ENCODE data around the gene EIF2B5. TPM values are rescaled to one million over a fixed set of nuclear protein-coding genes. Genes with fewer than 3 reads are reported as not detected.

EIF2B5 gene
- total and polyA plus RNA-seq, 7 donors, result 26.0 to 48.1 (median 33.2) TPM

DNA sequence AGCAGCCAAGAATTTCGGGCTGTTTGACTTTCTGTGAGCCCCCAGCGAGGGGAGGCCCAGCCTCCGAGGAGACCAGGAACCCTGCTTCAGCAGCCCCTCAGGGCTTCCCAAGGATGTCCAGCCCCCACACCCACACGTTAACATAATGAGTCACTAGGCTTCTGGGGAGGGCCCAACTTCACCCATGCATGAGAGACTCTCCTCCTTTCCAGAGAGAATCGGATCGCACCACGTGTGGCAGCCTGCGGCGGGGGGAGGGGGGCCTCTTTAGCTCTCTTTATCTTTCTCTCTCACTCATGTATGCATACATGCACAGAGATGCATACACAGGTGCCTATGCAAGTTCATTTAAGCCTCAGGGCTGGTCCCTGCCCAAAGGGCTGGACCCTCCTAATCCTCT is 36.4 kb downstream of the EIF2B5 start:
- H3K4me3 ChIP-seq, result no peak overlapping the region
- H3K4me1 ChIP-seq, result peaks cover 0 to 45% (median 37%) of the 10 kb centered on the region in 4 donors
- no peak for TF ChIP-seq POLR2AphosphoS5 (IDR thresholded peaks at IDR 0.05)
- TF ChIP-seq, protein P1, sequence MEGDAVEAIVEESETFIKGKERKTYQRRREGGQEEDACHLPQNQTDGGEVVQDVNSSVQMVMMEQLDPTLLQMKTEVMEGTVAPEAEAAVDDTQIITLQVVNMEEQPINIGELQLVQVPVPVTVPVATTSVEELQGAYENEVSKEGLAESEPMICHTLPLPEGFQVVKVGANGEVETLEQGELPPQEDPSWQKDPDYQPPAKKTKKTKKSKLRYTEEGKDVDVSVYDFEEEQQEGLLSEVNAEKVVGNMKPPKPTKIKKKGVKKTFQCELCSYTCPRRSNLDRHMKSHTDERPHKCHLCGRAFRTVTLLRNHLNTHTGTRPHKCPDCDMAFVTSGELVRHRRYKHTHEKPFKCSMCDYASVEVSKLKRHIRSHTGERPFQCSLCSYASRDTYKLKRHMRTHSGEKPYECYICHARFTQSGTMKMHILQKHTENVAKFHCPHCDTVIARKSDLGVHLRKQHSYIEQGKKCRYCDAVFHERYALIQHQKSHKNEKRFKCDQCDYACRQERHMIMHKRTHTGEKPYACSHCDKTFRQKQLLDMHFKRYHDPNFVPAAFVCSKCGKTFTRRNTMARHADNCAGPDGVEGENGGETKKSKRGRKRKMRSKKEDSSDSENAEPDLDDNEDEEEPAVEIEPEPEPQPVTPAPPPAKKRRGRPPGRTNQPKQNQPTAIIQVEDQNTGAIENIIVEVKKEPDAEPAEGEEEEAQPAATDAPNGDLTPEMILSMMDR (IDR thresholded peaks at IDR 0.05), result no peak
- no peak for TF ChIP-seq POLR2A (IDR thresholded peaks at IDR 0.05)
- no peak for TF ChIP-seq EP300 (IDR thresholded peaks at IDR 0.05)
- WGBS, 2 donors, result 85 to 88% methylated on average over 9 of the region's 9 CpGs
- peak overlapping the region in 3 of 4 donors; percentile 5 to 98 (median 80) for H3K27ac ChIP-seq
- DNase-seq, result no peak
- intact Hi-C loops (cut with DNase I), result no loop called here
- no peaks in the 10 kb centered on the region for H3K9me3 ChIP-seq
- H3K27me3 ChIP-seq, result no peaks in the 10 kb centered on the region
- peaks cover 30 to 61% (median 40%) of the 10 kb centered on the region in 4 donors for H3K36me3 ChIP-seq

DNA sequence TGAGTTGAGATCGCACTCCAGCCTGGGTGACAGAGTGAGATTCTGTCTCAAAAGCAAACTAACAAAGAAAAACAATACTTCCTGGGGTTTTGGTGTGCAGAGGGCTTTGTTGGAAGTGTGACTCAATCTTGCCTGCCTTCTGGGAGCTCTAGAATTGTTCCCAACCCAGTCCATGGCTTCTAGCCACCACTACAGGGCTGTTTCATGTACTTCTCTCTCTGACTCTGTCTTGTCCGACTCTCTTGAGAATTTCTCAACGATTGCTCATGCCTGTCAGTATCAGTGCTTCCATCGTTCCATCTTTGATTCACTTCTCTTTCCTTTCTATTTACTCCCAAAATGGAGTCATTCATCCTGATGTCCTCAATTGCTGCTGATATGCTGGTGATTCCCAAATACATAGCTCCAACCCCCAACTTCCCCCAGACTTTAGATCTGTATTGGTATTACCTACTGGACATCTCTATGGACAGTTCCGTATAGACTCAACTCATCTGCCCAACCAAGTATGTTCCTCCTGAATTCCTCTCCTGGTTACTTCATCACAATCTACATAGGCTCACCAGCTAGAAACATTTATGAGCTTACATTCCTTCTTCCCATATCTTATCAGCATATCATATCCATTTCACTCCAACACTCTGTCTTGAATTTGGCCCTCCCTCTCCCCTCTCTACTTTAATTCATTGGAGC is 37.7 kb downstream of the EIF2B5 start:
- Histone ChIP-seq H3K4me3 (no peak overlapping the region), H3K36me3 (peaks cover 20 to 59% (median 34%) of the 10 kb centered on the region in 4 donors), H3K27ac (peak overlapping the region; percentile 21 to 98 (median 76)), H3K9me3 (no peaks in the 10 kb centered on the region), H3K27me3 (no peaks in the 10 kb centered on the region), H3K4me1 (peaks cover 0 to 53% (median 50%) of the 10 kb centered on the region in 4 donors)
- 92% methylated on average over 5 of the region's 5 CpGs for WGBS, 2 donors
- peak in 1 of 4 donors; percentile 9 for TF ChIP-seq POLR2AphosphoS5 (IDR thresholded peaks at IDR 0.05)
- TF ChIP-seq POLR2A (IDR thresholded peaks at IDR 0.05), result no peak
- intact Hi-C loops (cut with DNase I), result no loop called here
- no peak for DNase-seq

DNA sequence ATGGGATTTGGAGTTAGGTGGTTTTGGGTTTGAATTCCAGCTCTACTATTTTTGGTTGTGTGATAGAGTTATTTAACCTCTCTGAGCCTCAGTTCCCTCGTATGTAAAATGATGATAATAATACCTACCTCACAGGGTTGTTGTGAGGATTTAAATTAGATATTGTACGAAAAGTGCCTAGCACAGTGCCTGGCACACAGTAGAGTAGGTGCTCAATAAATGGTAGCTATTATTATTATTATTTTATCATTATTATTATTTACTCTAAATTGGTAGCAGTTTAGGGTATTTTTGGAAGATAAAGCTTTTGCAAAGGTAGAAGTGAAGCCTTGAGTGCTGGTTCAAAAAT is 38.2 kb downstream of the EIF2B5 start:
- Histone ChIP-seq H3K36me3 (peaks cover 15 to 59% (median 34%) of the 10 kb centered on the region in 4 donors), H3K4me3 (no peak overlapping the region), H3K27ac (peak overlapping the region; percentile 71 to 98 (median 88)), H3K9me3 (no peaks in the 10 kb centered on the region), H3K4me1 (peaks cover 0 to 53% (median 51%) of the 10 kb centered on the region in 4 donors), H3K27me3 (no peaks in the 10 kb centered on the region)
- TF ChIP-seq, protein P1 (IDR thresholded peaks at IDR 0.05), result no peak
- TF ChIP-seq POLR2A (IDR thresholded peaks at IDR 0.05) (no peak), POLR2AphosphoS5 (IDR thresholded peaks at IDR 0.05) (no peak), EP300 (IDR thresholded peaks at IDR 0.05) (no peak)
- WGBS, 2 donors, result 95 to 96% methylated on average over 2 of the region's 2 CpGs
- intact Hi-C loops (cut with DNase I), result no loop called here
- no peak for DNase-seq

DNA sequence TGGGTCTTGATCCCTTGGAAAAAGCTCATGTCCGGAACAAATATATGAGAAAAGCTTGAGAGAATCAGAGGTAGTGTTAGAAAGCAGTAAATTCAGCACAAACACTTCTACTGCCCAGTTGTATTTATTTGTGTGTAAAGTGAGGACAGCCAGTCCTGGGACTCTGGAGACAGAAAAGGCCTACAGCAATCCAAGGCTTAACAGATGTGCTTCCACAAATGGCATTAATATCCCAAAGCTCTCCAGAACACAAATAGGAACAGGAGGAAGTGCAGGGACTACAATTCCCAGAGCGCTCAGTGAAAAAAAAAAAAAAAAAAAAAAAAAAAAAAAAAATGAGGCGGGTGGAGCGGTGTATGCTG is 39.1 kb downstream of the EIF2B5 start:
- Histone ChIP-seq H3K4me3 (no peak overlapping the region), H3K36me3 (peaks cover 13 to 59% (median 40%) of the 10 kb centered on the region in 4 donors), H3K27ac (peak overlapping the region; percentile 71 to 98 (median 88)), H3K9me3 (no peaks in the 10 kb centered on the region), H3K27me3 (no peaks in the 10 kb centered on the region), H3K4me1 (peaks cover 0 to 46% (median 42%) of the 10 kb centered on the region in 4 donors)
- DNase-seq, result no peak
- TF ChIP-seq EP300 (IDR thresholded peaks at IDR 0.05), result no peak
- TF ChIP-seq, protein P1 (IDR thresholded peaks at IDR 0.05), result no peak
- TF ChIP-seq POLR2A (IDR thresholded peaks at IDR 0.05), result no peak
- TF ChIP-seq POLR2AphosphoS5 (IDR thresholded peaks at IDR 0.05), result no peak
- intact Hi-C loops (cut with DNase I), result loop anchor here (2.0 kb wide), 1 partner anchor 19 kb away; the partner anchor contains the start of gene DVL3
- 18 to 20% methylated on average over 4 of the region's 4 CpGs for WGBS, 2 donors

DNA sequence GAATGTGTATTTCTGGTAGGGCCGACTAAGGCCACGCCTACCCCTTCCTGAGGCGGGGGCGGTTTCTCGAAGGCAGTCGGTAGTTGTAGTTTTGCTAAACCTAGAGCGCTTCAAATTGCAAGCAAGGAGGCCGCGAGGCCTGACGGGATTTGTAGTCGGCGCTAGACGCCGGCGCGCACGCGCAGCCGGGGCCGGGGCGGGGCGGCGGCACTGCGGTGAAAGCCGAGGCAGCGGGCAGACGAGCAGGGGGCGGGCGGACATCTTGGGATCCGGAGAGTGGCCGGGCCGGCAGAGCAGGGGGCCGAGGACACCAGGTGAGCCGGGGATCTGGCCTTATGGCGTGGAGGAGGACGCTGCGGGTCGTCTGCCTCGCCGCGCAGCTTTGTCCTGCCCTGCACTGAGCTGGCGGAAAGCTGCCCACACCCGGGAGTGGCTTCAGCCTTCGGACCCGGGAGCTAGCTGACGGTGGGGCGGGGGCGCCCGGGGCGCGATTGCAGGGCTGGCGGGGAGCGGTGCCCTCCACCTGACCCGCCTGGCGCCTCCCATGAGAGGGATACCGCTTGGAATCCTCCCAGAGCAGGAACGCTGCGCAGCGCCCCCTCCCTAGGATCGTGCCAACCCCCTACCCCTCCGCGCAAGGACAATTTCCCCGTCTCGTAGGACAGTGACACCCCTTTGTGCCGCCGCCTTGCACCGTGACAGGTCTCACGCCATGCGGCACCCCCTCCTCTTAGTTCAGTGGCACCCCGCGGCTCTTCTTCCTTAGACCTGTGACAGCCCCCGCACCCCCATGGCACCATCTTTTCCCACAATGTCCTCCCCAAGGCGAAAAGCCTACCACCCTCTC is 39.7 kb downstream of the EIF2B5 start, which contains the start of gene AP2M1:
TSS of gene AP2M1 (plus strand) at position 210 of the 847 bp plus-strand sequence. CDS start 2,139 bp downstream, outside the sequence.
- DNase-seq, result peak; percentile 99
- TF ChIP-seq EP300 (IDR thresholded peaks at IDR 0.05) (no peak), POLR2AphosphoS5 (IDR thresholded peaks at IDR 0.05) (peak; percentile 77 to 94 (median 86)), POLR2A (IDR thresholded peaks at IDR 0.05) (peak; percentile 70 to 77)
- TF ChIP-seq, protein P1 (IDR thresholded peaks at IDR 0.05), result no peak
- H3K4me1 ChIP-seq, result peaks cover 0 to 43% (median 38%) of the 10 kb centered on the region in 4 donors
- WGBS, 2 donors, result 1% methylated on average over 73 of the region's 73 CpGs
- intact Hi-C loops (cut with DNase I), result loop anchor here (1.0 to 2.0 kb wide), 2 partner anchors 10 to 20 kb away; partner anchors contain the start of gene DVL3
- peaks cover 15 to 59% (median 44%) of the 10 kb centered on the region in 4 donors for H3K36me3 ChIP-seq
- H3K4me3 ChIP-seq, result peak within 1 kb of the TSS; percentile 87 to 99 (median 94)
- H3K9me3 ChIP-seq, result no peaks in the 10 kb centered on the region
- peak within 1 kb of the TSS; percentile 93 to 98 (median 96) for H3K27ac ChIP-seq
- H3K27me3 ChIP-seq, result no peaks in the 10 kb centered on the region

Measured in sigmoid colon (tissue), 7 donors.